GM19238 (cell line): ENCODE results near the gene TTC7B.

ENCODE experiments used
- DNase-seq: peaks from one replicate; pipeline ENCODE4 v3.0.0; 2011; ENCODE audit warnings: low spot score; ENCODE audit not compliant: insufficient read length

TTC7B gene

DNA sequence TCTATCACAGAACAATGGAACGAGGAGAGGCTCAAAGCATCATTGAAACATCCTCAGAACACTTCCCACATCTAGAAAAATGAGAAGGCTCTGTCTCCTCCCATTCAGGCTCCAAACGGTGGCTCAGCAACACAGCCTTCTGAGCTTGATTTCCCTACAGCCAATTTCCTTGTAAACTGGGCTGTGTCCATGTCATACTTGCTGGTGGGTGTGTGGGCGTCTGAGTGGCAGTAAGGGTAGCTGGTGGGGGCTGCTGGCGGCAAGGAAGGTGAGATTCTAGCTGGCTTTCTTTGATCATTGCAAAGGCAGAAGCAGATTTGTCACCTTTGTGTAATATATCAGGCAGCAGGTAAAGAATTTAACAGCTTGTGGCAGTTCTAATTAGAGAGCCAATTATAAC, 255.7 kb downstream of the TTC7B start:
- DNase-seq: no peak

DNA sequence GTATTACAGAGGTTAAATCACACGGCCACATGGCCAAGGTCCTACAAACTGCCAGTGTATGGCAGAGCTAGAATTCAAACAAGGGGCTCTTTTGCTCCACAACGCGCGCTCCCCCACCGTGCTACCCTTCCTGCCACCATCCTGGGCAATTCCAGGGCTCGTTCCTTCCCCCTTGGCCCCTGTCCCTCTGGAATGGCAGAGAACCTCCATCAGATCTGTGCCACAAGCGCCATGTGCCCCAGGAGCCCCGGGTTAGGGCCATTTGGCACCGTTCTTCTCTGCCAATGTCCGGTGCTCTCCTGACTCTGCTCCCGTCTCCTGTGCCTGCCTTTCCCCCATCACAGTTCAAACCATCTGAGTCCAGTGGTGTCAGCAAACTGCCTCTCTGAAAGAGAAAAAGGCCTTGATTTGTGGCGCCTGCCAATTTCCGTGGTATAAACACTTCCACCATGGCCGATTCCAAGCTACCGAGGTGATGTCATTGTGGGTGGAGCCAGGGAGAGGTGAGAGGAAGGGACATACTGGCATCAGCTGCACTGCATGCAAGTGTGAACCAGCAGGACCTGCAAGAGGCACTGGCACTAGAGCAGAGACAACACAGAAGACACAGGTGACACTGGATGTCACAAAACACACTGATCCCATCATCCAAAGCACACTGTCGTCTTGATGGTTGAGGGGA, 256.3 kb downstream of the TTC7B start:
- no peak for DNase-seq

DNA sequence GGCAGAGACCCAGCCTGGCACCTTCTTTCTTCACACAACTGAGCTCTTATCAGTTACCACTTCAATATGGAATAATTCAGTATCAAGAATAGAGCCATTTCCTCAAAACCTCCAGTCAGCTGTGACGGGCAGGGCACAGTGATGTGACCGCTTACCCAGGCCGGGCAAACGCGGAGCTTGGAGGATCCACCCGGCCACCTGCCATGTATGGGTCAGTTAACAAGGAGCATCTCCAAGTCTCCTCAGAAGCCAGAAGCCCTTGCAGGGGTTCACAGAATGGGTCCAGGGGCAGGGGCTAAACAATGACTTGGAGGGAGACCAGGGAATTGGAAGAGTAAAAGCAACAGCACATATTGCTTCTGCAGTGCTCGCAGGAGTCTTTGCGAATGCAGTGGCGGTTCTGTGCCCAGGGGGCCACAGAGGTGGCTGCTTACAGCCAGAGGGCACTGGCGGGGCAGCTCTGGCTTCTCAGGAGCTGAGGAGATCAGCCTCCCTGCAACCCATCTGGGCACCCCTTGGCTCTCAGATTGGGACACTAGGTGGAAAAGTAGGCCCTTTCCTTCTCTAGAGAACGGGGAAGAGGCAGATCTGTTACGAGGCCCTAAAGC, 257.1 kb downstream of the TTC7B start:
- DNase-seq: no peak

DNA sequence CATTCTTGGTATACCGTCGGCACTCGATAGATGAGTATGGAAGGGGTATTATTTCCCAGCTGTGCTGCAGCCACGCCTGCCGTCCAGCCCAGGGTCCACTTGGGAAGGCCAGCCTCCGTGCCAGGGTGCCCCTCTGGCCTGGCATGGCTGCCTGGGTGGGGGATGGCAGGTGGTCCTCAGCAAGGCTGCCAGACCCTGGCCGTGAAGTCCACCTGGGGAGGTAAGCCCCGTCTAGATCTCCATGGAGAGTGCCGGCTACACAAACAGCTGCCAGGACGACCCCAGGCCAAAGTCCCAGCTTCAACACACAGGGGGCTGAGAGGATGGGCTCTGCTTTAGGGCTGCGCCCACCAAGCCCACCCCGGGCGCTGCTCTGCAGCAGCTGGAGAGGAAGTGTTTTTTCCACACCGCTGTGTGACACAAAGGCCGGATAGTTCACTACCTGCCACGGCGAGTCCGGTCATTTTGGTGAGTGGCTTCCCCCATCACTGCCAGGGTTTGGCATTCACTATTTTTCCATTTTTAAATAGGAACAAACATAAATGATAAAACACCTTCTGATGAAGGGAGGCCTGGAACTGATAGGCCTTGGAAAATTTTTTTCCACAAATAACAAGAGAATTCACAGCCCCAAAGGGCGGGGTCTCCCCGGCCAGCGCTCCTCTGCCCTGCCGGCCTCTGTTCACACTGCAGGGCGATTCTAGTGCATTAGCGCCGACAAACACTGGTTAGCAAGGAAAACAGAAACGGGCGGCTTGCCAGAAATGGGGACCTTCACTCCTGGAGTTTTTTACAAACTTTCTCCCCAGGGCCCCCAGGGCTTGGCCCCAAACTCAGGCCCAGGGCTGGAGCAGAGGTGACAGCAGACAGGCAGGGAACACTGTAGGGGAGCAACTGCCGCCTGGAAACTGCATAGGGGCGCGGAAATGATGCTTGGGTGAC, 257.9 kb downstream of the TTC7B start:
- no peak for DNase-seq

DNA sequence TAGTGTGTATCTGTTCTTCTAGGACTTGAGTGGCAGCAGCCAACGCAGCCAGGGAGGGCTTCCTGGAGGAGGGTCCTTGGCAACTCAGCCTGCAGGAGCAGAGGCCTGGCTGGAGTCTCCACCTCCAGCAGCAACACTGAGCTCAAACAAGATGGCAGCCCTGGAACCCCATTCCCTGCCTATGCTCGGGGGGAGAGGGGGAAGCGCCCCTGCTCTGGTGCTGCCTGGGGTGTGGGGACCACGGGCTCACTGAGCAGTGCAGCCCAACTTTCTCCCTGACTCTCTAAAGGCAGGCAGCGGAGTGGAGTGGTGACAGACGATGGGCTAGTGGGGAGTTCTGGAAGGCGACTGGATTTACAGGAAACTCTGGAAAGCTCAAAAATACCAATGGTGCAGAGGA, 258.7 kb downstream of the TTC7B start:
- no peak for DNase-seq

- DNase-seq: no peak
These were observed 259.4 kb downstream of the TTC7B start for GRCh38 chr14:90556666-90557450.

DNA sequence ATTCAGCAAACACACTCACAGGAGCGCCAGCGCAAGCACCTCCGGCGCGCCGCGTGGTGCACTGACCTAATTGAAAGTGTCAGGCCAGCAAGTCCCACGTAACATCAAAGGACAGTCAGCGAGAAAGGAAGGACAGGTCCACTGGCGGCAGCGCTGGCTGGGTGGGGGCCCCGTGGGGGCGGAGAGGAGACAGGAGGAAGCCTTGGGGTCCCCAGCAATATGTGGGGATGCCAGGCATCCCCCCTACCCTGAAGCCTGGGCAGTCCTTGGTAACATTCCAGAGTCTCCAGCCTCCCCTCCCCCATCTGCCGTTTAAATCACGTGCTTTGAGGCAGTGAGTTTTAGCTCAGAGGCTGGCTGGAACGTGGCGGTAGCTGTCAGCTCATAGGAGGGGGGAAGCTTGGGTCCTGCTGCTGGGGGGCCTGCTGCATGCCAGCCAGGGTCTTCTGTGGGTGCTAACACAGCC, 260.2 kb downstream of the TTC7B start:
- DNase-seq: no peak

DNA sequence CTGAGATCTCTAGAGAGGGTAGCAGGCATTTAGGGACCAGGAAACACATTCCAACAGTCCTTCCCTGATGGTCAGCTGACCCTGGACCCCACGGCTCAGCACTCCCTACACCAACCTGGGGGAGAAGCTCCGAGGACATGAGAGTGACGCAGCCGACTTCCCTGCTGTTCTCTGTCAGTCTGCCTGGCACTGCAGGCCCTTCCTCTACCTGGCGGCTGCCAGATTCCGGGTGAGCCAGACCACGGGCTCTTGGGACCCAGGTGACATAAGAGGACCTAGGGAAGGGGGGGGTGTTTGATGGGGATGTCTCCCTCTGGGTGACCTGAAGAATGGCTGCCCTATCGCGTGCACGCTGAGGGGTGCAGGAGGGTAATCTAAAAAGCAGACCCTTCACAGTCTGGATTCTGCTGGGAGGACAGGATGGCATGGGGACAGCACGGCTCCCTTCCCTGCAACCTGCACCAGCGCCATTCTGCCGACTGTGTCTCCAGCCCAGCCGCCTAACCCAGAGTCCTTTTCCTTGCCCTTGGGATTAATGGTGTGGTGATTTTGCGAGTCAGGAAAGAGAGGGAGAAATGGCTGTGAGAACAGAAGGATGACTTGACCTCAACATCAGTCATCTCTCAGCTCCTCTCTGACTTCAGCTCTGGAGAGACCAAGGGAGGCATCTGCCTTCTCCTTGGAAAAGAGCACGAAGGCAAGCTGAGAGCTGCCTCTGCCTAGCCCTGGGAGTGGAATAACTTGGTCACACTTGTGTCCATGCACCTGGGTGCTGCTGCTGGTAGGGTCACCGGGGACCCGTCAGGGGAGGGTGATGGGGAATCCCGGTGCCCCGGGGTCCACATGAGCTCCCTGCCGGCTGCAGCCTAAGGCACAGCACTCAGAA, 260.9 kb downstream of the TTC7B start:
- no peak for DNase-seq

- DNase-seq: no peak
These were observed 261.9 kb downstream of the TTC7B start for GRCh38 chr14:90554341-90554740.

DNA sequence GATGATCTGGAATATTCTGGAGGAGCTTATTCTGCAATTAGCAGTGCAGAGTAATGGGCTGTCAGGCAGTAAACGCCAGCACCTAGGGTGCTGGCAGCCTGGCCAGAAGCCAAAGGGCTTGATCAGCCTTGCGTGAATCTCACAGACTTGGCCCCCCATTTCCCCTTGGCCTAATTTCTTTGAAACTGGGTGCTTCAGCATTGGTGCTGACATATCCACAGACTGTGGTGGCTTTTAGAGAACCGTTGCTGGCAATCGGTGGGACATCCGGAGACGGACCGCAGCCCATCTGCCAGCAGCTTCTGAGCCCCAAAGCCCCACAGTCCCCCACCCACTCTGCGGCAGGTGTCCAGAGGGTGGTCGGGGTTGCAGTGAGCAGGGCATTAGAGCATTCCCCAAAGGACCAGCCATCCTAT, 262.3 kb downstream of the TTC7B start:
- DNase-seq: no peak

GRCh38 chr14:90553298-90553920, 262.8 kb downstream of the TTC7B start:
- no peak for DNase-seq

DNA sequence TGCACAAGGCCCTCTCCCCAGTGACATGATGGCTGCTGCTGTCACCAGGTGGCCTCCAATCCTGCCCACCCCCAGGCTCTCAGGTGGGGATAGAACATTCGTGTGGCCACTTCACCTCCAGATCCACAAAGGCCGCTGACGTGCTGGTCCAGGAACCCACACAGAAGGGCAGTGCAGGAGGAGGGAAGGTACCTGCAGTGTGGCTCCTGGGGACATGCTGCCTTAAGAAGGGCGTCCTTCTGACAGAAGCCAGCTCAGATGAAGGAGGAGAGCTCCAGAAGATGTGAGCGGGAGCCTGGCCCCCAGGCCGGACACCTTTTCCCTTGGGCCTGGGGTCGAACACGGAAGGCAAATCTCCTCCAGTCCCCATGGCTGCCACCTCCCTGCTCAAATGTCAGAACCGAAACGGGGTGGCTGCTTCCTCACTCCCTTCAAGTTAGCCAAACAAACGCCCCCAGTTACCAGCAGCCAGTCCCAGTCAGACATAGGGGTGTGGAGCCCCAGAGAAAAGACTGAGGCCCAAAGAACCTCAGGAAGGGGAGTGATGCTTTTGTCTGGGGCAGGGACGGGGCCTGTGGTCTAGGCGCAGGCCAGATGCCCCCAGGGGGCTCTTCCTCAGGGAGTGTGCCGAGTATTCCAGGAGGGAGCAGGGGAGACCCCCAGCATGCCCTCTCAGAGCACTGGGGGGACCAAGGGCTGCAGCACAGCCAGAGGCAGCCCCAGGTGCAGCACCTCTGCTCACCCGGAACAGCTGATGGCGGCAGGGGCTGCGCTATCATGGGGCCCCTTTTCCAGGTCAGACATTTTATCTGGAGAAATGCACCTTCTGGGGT, 263.5 kb downstream of the TTC7B start:
- no peak for DNase-seq

DNA sequence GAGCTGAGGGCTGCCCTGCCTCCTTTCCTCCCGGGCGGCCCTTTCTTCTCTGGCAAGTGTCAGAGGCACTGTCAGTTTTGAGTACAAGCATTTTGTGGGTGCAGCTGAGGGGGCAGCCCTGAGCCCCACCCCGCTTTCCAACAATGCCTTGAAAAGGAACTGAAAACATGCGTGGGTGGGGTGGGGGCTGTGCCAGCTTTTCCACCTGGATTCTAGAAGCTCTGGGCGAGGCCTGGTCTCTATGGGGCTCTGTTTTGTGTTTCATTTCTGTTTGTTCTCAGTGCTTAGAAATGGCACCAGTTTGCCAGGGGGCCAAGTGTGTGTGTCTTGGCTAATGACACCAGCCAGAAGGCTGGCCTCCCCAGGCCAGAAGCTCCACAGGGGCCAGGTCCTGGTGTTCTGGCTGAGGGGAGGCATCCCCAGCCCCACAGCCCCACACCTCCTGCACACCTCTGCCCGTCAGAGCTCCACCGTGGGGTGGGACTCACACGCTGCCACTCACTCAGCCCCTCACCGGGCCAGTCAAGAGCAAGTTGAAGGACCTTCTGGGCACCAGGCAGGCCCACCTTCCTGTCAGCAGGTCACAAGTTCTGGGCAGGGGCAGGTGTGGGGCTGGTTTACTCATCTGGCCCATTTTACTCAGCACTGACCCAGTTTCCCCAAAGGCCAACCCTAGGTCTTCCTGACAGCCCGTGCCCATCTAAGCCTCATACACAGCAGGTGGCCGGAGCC, 264.3 kb downstream of the TTC7B start:
- no peak for DNase-seq

DNA sequence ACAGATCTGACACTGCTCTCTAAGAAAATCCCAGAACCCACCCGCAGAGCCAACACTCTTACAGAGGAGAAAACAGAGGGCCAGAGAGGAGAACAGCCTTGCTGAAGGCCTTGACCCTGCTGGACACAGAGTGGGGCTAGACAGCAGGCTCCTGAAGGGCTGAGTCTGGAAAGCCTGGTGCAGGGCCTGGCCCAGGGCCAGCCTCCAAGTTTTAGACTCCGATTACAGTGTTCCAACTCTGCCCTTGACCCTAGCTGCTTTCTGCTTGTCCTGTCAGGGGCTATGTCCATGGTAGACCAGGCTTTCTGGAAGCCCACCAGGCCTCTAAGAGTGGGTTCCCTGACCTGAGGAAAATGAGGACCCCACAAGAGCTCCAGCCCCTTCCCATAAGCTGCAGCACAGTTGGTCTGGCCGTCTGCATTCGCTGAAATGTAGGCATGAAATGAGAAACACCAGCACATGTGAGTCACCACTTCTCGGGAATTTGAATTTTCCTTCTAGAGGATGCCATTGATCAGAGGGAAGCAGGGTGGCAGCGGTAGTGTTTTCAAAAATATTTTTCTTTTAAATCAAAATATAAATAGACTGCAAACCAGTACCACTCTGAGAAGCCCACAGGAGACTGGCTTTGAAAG, 265.0 kb downstream of the TTC7B start:
- no peak for DNase-seq

DNA sequence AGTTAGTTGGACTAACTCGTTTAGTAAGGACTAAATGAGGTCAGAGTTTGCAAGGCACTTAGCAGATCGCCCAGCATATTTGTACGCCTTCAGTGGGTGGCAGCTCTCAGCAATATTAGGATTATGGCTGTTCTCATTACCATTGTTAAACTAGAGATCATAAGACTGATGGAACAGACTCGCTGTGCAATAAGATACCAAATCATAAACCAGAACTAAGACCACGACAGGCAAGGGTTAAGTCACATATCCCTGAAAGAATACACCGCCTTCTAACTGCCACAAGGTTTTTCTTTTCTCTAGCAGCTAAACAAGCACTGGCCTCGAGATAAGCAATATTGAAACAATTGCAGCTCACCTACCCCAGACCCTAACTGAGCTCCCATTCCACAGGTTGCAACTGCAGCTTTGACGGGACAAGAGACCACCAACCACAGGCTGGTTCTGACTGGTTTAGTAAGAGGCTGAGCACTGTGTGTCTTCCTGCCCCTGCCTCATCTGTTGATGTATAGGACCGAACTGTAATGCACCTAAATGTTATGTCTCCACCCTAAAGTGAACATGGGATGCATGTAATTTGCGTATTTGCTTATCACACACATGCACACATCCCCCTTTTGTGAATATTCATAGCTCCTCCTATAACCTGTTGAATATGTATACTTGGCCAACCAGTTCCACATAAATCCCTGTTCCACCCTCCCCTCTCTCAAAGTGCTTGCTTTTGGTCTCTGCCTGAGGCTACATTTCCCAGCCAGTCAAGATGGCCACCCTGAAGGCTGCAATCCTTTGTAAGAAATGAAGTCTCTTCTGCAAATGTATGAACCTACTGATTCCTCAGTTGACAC, 266.2 kb downstream of the TTC7B start:
- DNase-seq: no peak

GRCh38 chr14:90548455-90548854, 267.8 kb downstream of the TTC7B start:
- no peak for DNase-seq

DNA sequence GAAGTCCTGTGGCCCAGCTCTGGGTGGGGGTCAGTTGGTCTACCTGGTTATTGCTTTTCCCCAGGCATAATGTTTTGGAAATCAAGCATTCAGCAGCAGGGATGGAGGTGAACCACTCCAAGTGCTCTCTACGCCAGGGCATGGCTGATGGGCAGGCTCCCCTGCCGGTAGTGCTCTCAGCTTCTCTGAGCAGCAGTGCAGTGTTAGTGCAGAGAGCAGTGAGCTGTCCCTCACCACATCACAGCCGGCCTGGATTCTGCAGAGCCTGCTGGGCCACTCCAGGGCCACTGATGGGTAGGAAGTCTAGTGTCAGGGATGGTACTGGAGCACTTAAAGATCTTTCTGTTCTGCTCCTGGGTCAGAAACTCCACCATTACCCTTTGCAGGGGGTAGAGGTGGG, 268.3 kb downstream of the TTC7B start:
- no peak for DNase-seq
